Medulla oblongata (tissue), 1 donor: ENCODE results near the gene TRAF2.

Experiments
- DNase-seq: peaks from one replicate; pipeline ENCODE4 v3.0.0-alpha.2; 2015; ENCODE audit errors: extremely low spot score

The TRAF2 gene

GRCh38 chr9:136913701-136914438 lies 27.6 kb downstream of the TRAF2 start:
- DNase-seq: no peak

- no peak for DNase-seq
These were observed 29.5 kb downstream of the TRAF2 start for GRCh38 chr9:136915632-136916329.

DNA sequence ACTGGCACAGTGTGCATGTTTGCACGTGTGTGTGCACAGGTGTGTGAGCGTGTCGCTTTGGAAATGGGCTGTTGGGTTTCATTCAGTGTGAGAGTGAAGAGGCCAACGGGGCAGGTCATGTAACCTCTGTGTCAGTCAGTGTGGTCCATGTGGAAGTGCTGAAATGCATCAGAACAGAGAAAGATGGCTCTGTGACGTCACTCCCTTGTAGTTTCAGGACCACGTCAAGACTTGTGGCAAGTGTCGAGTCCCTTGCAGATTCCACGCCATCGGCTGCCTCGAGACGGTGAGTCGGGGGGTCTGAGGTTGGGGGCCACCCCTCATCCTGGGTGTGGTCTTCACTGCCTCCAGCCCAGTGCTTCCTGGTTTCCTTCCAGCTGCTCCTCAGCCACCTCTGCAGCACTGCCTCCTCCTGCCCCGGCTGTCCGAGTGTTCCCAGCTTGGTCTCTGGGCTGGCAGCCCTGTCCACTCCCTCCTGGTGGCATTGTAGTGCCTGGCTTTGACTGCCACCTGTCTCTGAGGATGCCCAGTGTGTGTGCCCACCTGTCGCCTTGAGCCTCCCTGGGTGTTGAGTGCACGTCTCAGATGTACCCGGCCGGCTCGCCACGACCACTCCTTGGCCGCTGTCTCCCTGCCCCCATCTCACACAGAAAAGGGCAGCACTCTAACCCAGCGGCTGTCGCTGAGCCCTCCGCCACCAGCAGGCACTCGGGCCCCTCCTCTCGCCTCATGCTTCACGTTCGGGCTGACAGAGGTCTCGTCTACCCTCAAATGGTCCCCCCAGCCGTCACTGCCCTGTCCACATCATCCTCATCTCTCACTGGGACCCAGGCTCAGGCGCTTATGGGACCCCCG lies 30.2 kb downstream of the TRAF2 start:
- DNase-seq: no peak

DNA sequence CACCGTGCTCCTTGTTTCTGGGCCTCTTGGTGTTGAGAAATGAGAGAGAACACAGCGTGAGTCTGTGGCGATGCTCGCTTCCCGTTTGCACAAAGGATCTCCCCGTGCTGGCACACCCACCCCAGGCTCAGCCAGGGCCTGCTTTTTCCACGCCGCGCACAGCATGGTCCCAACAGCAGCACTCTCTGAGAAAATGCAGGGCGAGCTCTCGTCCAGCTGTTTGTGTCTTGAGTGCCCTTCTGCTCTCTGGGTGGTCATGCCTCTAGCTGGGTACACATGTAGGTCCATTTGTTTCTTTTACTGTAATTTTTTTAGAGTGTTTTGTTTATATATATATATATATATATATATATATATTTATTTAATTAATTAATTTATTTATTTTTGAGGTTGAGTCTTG lies 31.6 kb downstream of the TRAF2 start:
- no peak for DNase-seq

DNA sequence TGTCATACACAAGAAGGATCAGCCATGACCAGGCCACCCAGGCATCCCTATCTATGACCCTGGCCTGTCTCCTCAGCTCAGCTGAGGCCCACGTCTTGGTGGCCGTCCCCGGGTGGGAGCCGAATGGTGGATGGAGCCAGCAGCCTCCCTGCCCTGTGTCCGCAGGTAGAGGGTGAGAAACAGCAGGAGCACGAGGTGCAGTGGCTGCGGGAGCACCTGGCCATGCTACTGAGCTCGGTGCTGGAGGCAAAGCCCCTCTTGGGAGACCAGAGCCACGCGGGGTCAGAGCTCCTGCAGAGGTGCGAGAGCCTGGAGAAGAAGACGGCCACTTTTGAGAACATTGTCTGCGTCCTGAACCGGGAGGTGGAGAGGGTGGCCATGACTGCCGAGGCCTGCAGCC lies 33.8 kb downstream of the TRAF2 start:
- DNase-seq: no peak

- DNase-seq: no peak
These were observed 34.5 kb downstream of the TRAF2 start for GRCh38 chr9:136920734-136921231.

- DNase-seq: no peak
These were observed 35.0 kb downstream of the TRAF2 start for GRCh38 chr9:136921307-136921706.

- DNase-seq: no peak
These were observed 35.4 kb downstream of the TRAF2 start for GRCh38 chr9:136921718-136922117.

- no peak for DNase-seq
These were observed 36.2 kb downstream of the TRAF2 start for GRCh38 chr9:136922540-136922939.

- no peak for DNase-seq
These were observed 37.6 kb downstream of the TRAF2 start for GRCh38 chr9:136923881-136924280.

- DNase-seq: no peak
These were observed 39.3 kb downstream of the TRAF2 start for GRCh38 chr9:136925414-136926153.

DNA sequence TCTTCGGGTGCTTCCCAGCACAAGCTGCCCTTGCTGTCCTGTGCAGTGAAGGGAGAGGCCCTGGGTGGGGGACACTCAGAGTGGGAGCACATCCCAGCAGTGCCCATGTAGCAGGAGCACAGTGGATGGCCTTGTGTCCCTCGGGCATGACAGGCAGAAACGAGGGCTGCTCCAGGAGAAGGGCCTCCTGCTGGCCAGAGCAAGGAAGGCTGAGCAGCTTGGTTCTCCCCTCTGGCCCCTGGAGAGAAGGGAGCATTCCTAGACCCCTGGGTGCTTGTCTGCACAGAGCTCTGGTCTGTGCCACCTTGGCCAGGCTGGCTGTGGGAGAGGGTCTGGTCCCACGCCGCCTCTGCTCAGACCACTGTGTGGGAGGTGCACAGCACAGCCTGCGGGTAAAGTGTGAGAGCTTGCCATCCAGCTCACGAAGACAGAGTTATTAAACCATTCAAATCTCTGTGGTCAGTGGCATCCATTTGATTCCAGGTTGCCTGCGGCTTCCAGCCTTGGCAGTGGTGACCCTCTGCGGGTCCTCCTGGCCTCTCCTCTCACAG lies 39.9 kb downstream of the TRAF2 start:
- DNase-seq: no peak

- DNase-seq: no peak
These were observed 40.4 kb downstream of the TRAF2 start for GRCh38 chr9:136926749-136927148.

GRCh38 chr9:136927343-136928271 lies 41.3 kb downstream of the TRAF2 start:
- DNase-seq: no peak

DNA sequence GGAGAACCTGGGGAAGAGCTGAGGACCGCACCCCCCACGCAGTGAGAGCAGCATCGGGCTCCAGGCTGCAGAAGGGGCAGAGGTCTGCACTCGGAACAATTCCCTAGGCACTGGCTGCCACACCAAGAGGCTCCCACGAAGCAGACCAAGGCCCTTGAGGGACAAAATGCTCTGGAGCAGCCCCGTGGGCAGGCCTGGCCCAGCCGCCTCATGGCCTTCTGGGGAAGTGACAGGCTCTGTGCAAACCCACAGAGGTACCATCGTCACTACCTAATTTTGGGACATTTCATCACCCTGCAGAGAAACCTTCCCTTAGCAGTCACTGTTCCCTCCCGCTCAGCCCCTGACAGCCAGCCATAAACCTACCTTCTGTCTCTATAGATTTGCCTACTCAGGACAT lies 42.3 kb downstream of the TRAF2 start:
- DNase-seq: no peak

DNA sequence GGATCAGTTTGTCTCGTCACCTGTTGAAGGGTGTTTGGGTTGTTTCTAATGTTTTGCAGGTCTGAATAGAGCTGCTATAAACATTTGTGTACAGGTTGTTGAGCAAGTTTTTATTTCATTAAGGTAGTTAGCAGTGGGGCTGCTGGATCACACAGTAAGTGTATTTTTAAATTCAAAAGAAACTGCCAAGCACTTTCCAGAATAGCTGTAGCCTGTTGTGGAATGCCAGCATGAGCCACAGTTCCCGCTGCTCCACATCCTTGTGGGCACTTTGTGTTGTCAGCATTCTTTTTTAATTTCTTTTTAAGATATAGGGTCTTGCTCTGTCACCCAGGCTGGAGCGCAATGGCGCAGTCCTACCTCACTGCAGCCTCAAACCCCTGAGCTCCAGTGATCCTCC lies 43.7 kb downstream of the TRAF2 start:
- DNase-seq: no peak

- DNase-seq: no peak
These were observed 45.4 kb downstream of the TRAF2 start for GRCh38 chr9:136931611-136932130.

DNA sequence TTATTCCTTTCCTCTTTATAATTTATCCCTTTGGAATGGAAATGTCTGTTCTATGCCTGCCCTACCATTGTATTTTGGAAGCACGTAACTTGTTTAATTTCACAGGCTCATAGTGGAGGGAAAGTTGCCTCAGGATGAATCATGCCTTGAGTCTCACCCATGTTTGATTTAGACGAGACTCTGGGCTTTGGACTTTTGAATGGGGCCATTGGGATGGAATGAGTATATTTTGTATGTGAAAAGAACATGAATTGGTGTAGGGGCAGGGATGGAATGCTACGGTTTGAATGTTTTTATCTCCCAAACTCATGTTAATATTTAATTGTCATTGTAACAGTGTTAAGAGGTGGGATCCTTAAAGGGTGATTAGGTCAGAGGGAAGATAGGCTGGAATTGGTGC lies 48.0 kb downstream of the TRAF2 start:
- no peak for DNase-seq

GRCh38 chr9:136935651-136936050 lies 49.3 kb downstream of the TRAF2 start:
- DNase-seq: no peak

DNA sequence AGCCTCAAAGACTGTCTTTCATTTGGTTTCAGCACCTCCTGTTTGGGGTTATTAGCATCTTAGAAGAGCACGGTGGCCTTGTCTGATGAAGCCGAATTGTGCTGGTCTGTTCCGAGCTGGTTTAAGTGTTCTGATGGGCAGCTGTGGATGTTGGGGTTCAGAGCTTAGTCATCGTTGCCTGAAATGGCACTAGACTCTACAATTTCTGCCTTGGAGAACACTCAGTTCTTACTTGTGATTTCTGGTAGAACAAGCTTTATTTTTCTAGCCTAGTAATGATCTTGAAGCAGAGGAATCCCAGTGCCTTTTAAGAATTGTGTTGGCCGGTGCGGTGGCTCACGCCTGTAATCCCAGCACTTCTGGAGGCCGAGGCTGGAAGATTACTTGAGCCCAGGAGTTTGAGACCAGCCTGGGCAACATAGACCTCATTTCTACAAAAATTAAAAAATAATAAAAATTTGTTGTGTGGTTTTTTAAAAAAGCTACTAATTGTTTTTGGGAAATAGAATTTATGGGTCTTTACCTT lies 50.4 kb downstream of the TRAF2 start:
- peak; percentile 28 for DNase-seq
